Measurements from ENCODE around the gene HSPA8. TPM values are rescaled to one million over a fixed set of nuclear protein-coding genes. Genes with fewer than 3 reads are reported as not detected.

Gene HSPA8
- total and polyA plus RNA-seq, 2 of the 13 experiments (the other 11 are each of a cell fraction or from before 2014, with no cell fraction given), result 936 to 2,151 TPM

DNA sequence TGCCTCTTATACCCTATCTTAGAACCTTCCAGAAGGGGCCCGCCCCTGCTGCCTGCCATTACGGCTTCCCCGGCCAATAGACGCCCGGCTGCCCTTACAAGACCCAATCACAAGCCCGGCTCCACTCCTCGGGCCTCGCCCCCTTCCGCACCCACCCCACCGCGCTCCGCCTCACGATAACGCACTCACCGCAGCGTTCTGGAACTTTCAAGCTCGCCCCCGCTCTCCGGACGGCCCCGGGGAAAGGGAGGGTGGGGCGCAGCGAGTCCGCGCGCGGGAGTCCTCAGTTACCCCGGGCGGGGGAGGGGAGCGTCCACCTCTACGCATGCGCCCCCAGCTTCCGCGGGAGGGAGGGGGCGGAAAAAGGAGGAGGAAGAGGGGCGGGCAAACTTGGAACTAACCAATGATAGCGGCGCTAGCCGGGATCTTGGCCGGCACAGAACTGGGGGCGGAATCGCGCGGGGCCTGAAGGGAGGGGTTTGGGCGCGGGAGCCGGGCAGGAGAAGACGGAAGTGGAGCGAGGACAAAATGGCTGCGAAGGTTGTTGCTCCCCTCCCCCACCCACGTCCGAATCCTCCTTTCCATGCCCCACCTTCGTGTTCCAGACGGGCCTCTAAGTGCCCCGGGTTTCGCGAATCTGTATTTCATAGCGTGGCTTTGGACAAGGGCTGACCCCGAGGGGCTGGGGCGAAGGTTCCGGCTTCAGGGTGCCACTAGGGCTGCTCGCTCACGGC, 389 bp upstream of the HSPA8 start (continued):
- TF ChIP-seq, protein P1, sequence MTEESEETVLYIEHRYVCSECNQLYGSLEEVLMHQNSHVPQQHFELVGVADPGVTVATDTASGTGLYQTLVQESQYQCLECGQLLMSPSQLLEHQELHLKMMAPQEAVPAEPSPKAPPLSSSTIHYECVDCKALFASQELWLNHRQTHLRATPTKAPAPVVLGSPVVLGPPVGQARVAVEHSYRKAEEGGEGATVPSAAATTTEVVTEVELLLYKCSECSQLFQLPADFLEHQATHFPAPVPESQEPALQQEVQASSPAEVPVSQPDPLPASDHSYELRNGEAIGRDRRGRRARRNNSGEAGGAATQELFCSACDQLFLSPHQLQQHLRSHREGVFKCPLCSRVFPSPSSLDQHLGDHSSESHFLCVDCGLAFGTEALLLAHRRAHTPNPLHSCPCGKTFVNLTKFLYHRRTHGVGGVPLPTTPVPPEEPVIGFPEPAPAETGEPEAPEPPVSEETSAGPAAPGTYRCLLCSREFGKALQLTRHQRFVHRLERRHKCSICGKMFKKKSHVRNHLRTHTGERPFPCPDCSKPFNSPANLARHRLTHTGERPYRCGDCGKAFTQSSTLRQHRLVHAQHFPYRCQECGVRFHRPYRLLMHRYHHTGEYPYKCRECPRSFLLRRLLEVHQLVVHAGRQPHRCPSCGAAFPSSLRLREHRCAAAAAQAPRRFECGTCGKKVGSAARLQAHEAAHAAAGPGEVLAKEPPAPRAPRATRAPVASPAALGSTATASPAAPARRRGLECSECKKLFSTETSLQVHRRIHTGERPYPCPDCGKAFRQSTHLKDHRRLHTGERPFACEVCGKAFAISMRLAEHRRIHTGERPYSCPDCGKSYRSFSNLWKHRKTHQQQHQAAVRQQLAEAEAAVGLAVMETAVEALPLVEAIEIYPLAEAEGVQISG (CRISPR knock-in tag; IDR thresholded peaks at IDR 0.05), result peak; percentile 69; the same call in 1 of the 2 replicates
- TF ChIP-seq ZNF138 (CRISPR knock-in tag; IDR thresholded peaks at IDR 0.05; ENCODE audit: low read depth) (0 out of 2 replicates have a peak, but pooled peaks have one; percentile 4), BCL6 (CRISPR knock-in tag; IDR thresholded peaks at IDR 0.05) (peak; percentile 30; the same call in 1 of the 2 replicates), ZNF331 (CRISPR knock-in tag; IDR thresholded peaks at IDR 0.05) (peak; percentile 17; the same call in 1 of the 2 replicates), ZNF263 (CRISPR knock-in tag; IDR thresholded peaks at IDR 0.05) (no peak), ZNF570 (CRISPR knock-in tag; IDR thresholded peaks at IDR 0.05; ENCODE audit: borderline replicate concordance) (no peak), SP1 (IDR thresholded peaks at IDR 0.05) (no peak), SP1 (CRISPR knock-in tag; IDR thresholded peaks at IDR 0.05) (peak; percentile 61; the same call in 1 of the 2 replicates), TBX2 (CRISPR knock-in tag; IDR thresholded peaks at IDR 0.05; ENCODE audit: borderline replicate concordance) (peak; percentile 11; the same call in 1 of the 2 replicates), ZNF564 (CRISPR knock-in tag; IDR thresholded peaks at IDR 0.05) (0 out of 2 replicates have a peak, but pooled peaks have one; percentile 26), HMG20A (CRISPR knock-in tag; IDR thresholded peaks at IDR 0.05; ENCODE audit: borderline replicate concordance) (no peak), ATF1 (CRISPR knock-in tag; IDR thresholded peaks at IDR 0.05) (no peak), ZFY (CRISPR knock-in tag; IDR thresholded peaks at IDR 0.05) (peak; percentile 36; the same call in 1 of the 2 replicates), MAZ (IDR thresholded peaks at IDR 0.05; ENCODE audit: borderline replicate concordance, low read depth, low read length) (peak; percentile 98), MAZ (CRISPR knock-in tag; IDR thresholded peaks at IDR 0.05; ENCODE audit: low read depth) (peak; percentile 92), KLF9 (CRISPR knock-in tag; IDR thresholded peaks at IDR 0.05; ENCODE audit: low read depth) (0 out of 2 replicates have a peak, but pooled peaks have one; percentile 52), ZSCAN31 (CRISPR knock-in tag; IDR thresholded peaks at IDR 0.05; ENCODE audit: low read depth) (no peak), MED8 (CRISPR knock-in tag; IDR thresholded peaks at IDR 0.05; ENCODE audit: insufficient replicate concordance) (peak; percentile 74), ZNF12 (CRISPR knock-in tag; IDR thresholded peaks at IDR 0.05) (peak; percentile 16), PHF5A (CRISPR knock-in tag; IDR thresholded peaks at IDR 0.05; ENCODE audit: low read depth, unreplicated experiment) (peak; percentile 9), RBM39 (IDR thresholded peaks at IDR 0.05; ENCODE audit: low read depth, low read length, poor library complexity, severe bottlenecking) (peak; percentile 74)
- TF ChIP-seq, protein P2, sequence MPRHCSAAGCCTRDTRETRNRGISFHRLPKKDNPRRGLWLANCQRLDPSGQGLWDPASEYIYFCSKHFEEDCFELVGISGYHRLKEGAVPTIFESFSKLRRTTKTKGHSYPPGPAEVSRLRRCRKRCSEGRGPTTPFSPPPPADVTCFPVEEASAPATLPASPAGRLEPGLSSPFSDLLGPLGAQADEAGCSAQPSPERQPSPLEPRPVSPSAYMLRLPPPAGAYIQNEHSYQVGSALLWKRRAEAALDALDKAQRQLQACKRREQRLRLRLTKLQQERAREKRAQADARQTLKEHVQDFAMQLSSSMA (CRISPR knock-in tag; IDR thresholded peaks at IDR 0.05), result 0 out of 2 replicates have a peak, but pooled peaks have one; percentile 87
- TF ChIP-seq, protein P3, sequence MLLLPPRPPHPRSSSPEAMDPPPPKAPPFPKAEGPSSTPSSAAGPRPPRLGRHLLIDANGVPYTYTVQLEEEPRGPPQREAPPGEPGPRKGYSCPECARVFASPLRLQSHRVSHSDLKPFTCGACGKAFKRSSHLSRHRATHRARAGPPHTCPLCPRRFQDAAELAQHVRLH (CRISPR knock-in tag; IDR thresholded peaks at IDR 0.05; ENCODE audit: borderline replicate concordance, low read depth), result no peak
- TF ChIP-seq, protein P4, sequence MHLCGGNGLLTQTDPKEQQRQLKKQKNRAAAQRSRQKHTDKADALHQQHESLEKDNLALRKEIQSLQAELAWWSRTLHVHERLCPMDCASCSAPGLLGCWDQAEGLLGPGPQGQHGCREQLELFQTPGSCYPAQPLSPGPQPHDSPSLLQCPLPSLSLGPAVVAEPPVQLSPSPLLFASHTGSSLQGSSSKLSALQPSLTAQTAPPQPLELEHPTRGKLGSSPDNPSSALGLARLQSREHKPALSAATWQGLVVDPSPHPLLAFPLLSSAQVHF (CRISPR knock-in tag; IDR thresholded peaks at IDR 0.05), result peak; percentile 64; the same call in 1 of the 2 replicates
- TF ChIP-seq, protein P5, sequence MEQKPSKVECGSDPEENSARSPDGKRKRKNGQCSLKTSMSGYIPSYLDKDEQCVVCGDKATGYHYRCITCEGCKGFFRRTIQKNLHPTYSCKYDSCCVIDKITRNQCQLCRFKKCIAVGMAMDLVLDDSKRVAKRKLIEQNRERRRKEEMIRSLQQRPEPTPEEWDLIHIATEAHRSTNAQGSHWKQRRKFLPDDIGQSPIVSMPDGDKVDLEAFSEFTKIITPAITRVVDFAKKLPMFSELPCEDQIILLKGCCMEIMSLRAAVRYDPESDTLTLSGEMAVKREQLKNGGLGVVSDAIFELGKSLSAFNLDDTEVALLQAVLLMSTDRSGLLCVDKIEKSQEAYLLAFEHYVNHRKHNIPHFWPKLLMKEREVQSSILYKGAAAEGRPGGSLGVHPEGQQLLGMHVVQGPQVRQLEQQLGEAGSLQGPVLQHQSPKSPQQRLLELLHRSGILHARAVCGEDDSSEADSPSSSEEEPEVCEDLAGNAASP (CRISPR knock-in tag; IDR thresholded peaks at IDR 0.05; ENCODE audit: borderline replicate concordance), result peak; percentile 96
